IMR-90 (cell line): ENCODE results near the gene TSPYL1. TPM values are rescaled to one million over a fixed set of nuclear protein-coding genes. Genes with fewer than 3 reads are reported as not detected.

Experiments used
- ATAC-seq: fragments of 200-7000 bp; cut with Tn5 transposase; 2 replicates; pipeline ENCODE4 v1.9.1; 2020; ENCODE audit warnings: low read depth, mild to moderate bottlenecking, moderate library complexity
- BruUV-seq: library from RNA; stranded (reverse); fragments of 400-500 nt; replicated peaks from 2 replicates; lab custom pipeline; 2021; lab: Mats Ljungman, UMichigan
- CTCF ChIA-PET: fragments of 300-600 bp; formaldehyde crosslinking; extraction: SDS; loops from one replicate; lab custom pipeline; 2021; ENCODE audit warnings: antibody characterized with exemption; lab: Yijun Ruan, JAX
- POLR2A ChIA-PET: fragments of 300-600 bp; sonication (Branson Sonifier 250); formaldehyde crosslinking; loops from one replicate; lab custom pipeline; 2022; ENCODE audit warnings: antibody characterized with exemption; ENCODE audit not compliant: unreplicated experiment; lab: Charles Lee
- DNase-seq: peaks from one replicate; pipeline ENCODE4 v3.0.0; 2013
- H2AFZ ChIP-seq: replicated peaks from 2 replicates; pipeline ENCODE3; 2013; ENCODE audit warnings: low read length, mild to moderate bottlenecking; ENCODE audit not compliant: poor library complexity
- H2AK5ac ChIP-seq: 2 replicates; pipeline ENCODE4 v1.6.1; 2013; ENCODE audit warnings: low read depth, low read length, inconsistent platforms
- H2AK9ac ChIP-seq: replicated peaks from 2 replicates; pipeline ENCODE3; 2013; ENCODE audit warnings: mild to moderate bottlenecking, low read depth, low read length, moderate library complexity; ENCODE audit not compliant: poor library complexity
- H2BK120ac ChIP-seq: 2 replicates; pipeline ENCODE4 v1.6.1; 2013; ENCODE audit warnings: low read depth, low read length, inconsistent platforms
- H2BK15ac ChIP-seq: 3 replicates; pipeline ENCODE4 v1.6.1; 2013; ENCODE audit warnings: low read depth, low read length, inconsistent platforms
- H2BK20ac ChIP-seq: 2 replicates; pipeline ENCODE4 v1.6.1; 2013; ENCODE audit warnings: low read depth, mild to moderate bottlenecking, inconsistent platforms, low read length, moderate library complexity
- H2BK5ac ChIP-seq: 2 replicates; pipeline ENCODE4 v1.6.1; 2013; ENCODE audit warnings: mild to moderate bottlenecking, low read depth, low read length, inconsistent platforms; ENCODE audit not compliant: poor library complexity, severe bottlenecking
- H3K14ac ChIP-seq: replicated peaks from 2 replicates; pipeline ENCODE4 v1.6.1; 2013; ENCODE audit warnings: low read depth, low read length, inconsistent platforms
- H3K18ac ChIP-seq: 2 replicates; pipeline ENCODE4 v1.6.1; 2013; ENCODE audit warnings: low read depth, low read length, control low read depth
- H3K23ac ChIP-seq: 2 replicates; pipeline ENCODE4 v1.6.1; 2013; ENCODE audit warnings: low read depth, low read length, inconsistent platforms
- H3K27ac ChIP-seq: 2 replicates; pipeline ENCODE4 v1.5.1; 2013; ENCODE audit warnings: mild to moderate bottlenecking, control low read depth, low read length; ENCODE audit not compliant: insufficient read depth
- H3K27me3 ChIP-seq: 2 replicates; pipeline ENCODE4 v1.6.1; 2013; ENCODE audit warnings: low read length; ENCODE audit not compliant: control insufficient read depth, insufficient read depth
- H3K36me3 ChIP-seq: 2 replicates; pipeline ENCODE4 v1.6.1; 2013; ENCODE audit warnings: low read length, mixed read lengths; ENCODE audit not compliant: control insufficient read depth, insufficient read depth
- H3K4ac ChIP-seq: 2 replicates; pipeline ENCODE4 v1.6.1; 2013; ENCODE audit warnings: low read depth, low read length, inconsistent platforms
- H3K4me1 ChIP-seq: 2 replicates; pipeline ENCODE4 v1.6.1; 2013; ENCODE audit warnings: low read length, mixed read lengths; ENCODE audit not compliant: control insufficient read depth, insufficient read depth
- H3K4me2 ChIP-seq: 2 replicates; pipeline ENCODE4 v1.6.1; 2013; ENCODE audit warnings: low read depth, mild to moderate bottlenecking, control low read depth, low read length, moderate library complexity
- H3K4me3 ChIP-seq: 2 replicates; pipeline ENCODE4 v1.5.1; 2013; ENCODE audit warnings: low read depth, mild to moderate bottlenecking, control low read depth, low read length, moderate library complexity; ENCODE audit not compliant: insufficient read depth
- H3K56ac ChIP-seq: 2 replicates; pipeline ENCODE4 v1.6.1; 2013; ENCODE audit warnings: low read length, inconsistent platforms; ENCODE audit not compliant: insufficient read depth; ENCODE audit errors: extremely low read depth
- H3K79me1 ChIP-seq, 2 experiments: 2 replicates each; pipeline ENCODE4 v1.6.1; 2013; ENCODE audit warnings: low read length in 2 of 2, inconsistent platforms in 1 of 2, low read depth in 1 of 2
- H3K9ac ChIP-seq: 2 replicates; pipeline ENCODE4 v1.6.1; 2013; ENCODE audit warnings: low read depth, low read length, control low read depth
- H3K9me1 ChIP-seq: 2 replicates; pipeline ENCODE4 v1.6.1; 2013; ENCODE audit warnings: low read length, inconsistent platforms; ENCODE audit not compliant: insufficient read depth
- H3K9me3 ChIP-seq: 2 replicates; pipeline ENCODE4 v1.6.1; 2013; ENCODE audit warnings: low read length; ENCODE audit not compliant: control insufficient read depth, insufficient read depth
- H4K20me1 ChIP-seq: 2 replicates; pipeline ENCODE4 v1.6.1; 2013; ENCODE audit warnings: low read length, inconsistent platforms; ENCODE audit not compliant: insufficient read depth
- H4K5ac ChIP-seq: 2 replicates; pipeline ENCODE4 v1.6.1; 2013; ENCODE audit warnings: mild to moderate bottlenecking, low read depth, low read length, control low read depth
- H4K8ac ChIP-seq, 2 experiments: 2 replicates each; pipeline ENCODE4 v1.6.1; 2013; ENCODE audit warnings: low read depth in 2 of 2, low read length in 2 of 2, control low read depth in 1 of 2, inconsistent platforms in 1 of 2
- H4K91ac ChIP-seq: 2 replicates; pipeline ENCODE4 v1.6.1; 2013; ENCODE audit warnings: low read depth, low read length, inconsistent platforms; ENCODE audit not compliant: insufficient read depth
- CEBPB ChIP-seq: IDR thresholded peaks from 2 replicates; pipeline ENCODE4 v1.6.1; 2012; ENCODE audit warnings: low read depth, low read length, improper control_type of control experiment
- NFE2L2 ChIP-seq: fragments of 150-350 bp; IDR thresholded peaks from 2 replicates; pipeline ENCODE4 v1.6.1; 2016; ENCODE audit warnings: low read depth, mild to moderate bottlenecking, low read length
- RAD21 ChIP-seq: IDR thresholded peaks from 2 replicates; pipeline ENCODE4 v1.6.1; 2012; ENCODE audit warnings: low read length, improper control_type of control experiment
- WGBS, 2 experiments: methylation state at CpG; one replicate each; pipeline versions ENCODE4 v1.1.5 to v1.1.7; 2013; ENCODE audit warnings: missing lambda C conversion rate in 2 of 2; ENCODE audit not compliant: insufficient read length in 1 of 2; ENCODE audit errors: extremely low coverage in 2 of 2; 5-methylcytosine and 5-hydroxymethylcytosine counted together
- dilution Hi-C: fragments of 300-500 bp; cut with HindIII; formaldehyde crosslinking; loops from one replicate; pipeline ENCODE4 v1.14.3; 2018; ENCODE audit warnings: low sequenced_read_pairs; ENCODE audit not compliant: unreplicated experiment
- in situ Hi-C: fragments of 300-500 bp; cut with MboI; formaldehyde crosslinking; loops from 3 replicates; pipeline ENCODE4 v1.14.3; 2019; ENCODE audit warnings: low sequenced_read_pairs, inconsistent platforms, mixed read lengths
- intact Hi-C: fragments of 100-400 bp; cut with micrococcal nuclease; formaldehyde crosslinking; loops from 2 replicates; pipeline ENCODE4 v1.10.0; 2022
- polyA plus RNA-seq, 3 experiments: library from polyadenylated mRNA; depleted of rRNA; stranded (reverse); fragments of >200 nt; gene quantifications; 2 replicates each; pipeline ENCODE4 v1.2.3, GENCODE V29; 2012; ENCODE audit warnings: low replicate concordance in 1 of 3
- total RNA-seq: library from RNA; depleted of rRNA; stranded (reverse); fragments of >200 nt; gene quantifications from 2 replicates; pipeline ENCODE4 v1.2.3, GENCODE V29; 2012

TSPYL1 gene
- total and polyA plus RNA-seq, 2 of the 4 experiments (the other 2 are of a cell fraction): 32.4 to 111 TPM

DNA sequence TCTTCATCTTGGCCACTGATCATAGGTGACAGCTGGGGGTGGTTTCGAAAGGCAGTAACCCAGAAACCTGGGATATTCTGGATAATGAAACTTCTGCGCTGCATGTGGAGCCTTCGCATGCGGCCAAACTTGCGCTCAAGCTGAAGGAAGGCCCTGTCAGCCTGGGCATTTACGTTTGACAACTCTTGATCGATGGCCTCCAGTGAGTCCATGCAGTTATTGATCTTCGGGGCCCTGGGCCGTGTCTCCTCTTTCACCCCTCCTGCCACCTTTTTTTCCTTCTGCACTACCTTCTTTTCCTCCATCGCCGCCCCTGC, 26.6 kb downstream of the TSPYL1 start:
- Histone ChIP-seq H2AFZ (peak overlapping the region; percentile 98), H4K20me1 (0 out of 2 replicates have a peak, but pooled peaks cover 3% of the 10 kb centered on the region), H3K4me2 (peak overlapping the region; percentile 90), H3K27me3 (no peaks in the 10 kb centered on the region), H2BK20ac (peak overlapping the region; percentile 98; the same call in 1 of the 2 replicates), H3K4ac (peak overlapping the region; percentile 100), H3K4me3 (peak overlapping the region; percentile 90), H4K91ac (peak overlapping the region; percentile 90), H2BK5ac (peak overlapping the region; percentile 94), H3K23ac (peak overlapping the region; percentile 61), H3K9me1 (peaks cover 14% of the 10 kb centered on the region), H3K79me1 (peaks cover 16 to 52% of the 10 kb centered on the region in 2 experiments; a peak in 3 of 4 replicates), H3K4me1 (peaks cover 22% of the 10 kb centered on the region), H2BK120ac (peak overlapping the region; percentile 35), H2BK15ac (peak overlapping the region; percentile 67; the same call in 1 of the 3 replicates), H3K56ac (peak overlapping the region; percentile 80), H2AK5ac (peak overlapping the region; percentile 90), H4K5ac (peak overlapping the region; percentile 97), H3K18ac (peak overlapping the region; percentile 87), H3K9me3 (no peaks in the 10 kb centered on the region), H3K14ac (peak overlapping the region; percentile 85), H3K9ac (peak overlapping the region; percentile 86), H3K36me3 (0 out of 2 replicates have a peak, but pooled peaks cover 2% of the 10 kb centered on the region), H4K8ac (peak overlapping the region; percentile 14 to 88), H3K27ac (peak overlapping the region; percentile 86), H2AK9ac (peak overlapping the region; percentile 97)
- CTCF ChIA-PET: no interaction called here
- BruUV-seq: no TSS peak
- dilution Hi-C loops: no loop called here
- ATAC-seq: no peak
- intact Hi-C loops: loop anchor here (5.0 kb wide), 1 partner anchor 36 kb away; no protein-coding TSS in a partner anchor
- in situ Hi-C loops: no loop called here
- WGBS, 2 experiments: 47% methylated on average over 8 of the region's 11 CpGs; no CpG with 5 or more reads in 1 of the 2 experiments
- POLR2A ChIA-PET: no interaction called here
- TF ChIP-seq CEBPB (no peak), NFE2L2 (no peak), RAD21 (no peak)
- no peak for DNase-seq
